BLaER1 treated with 17β-estradiol and CSF1 and Interleukin-3, amounts not matched to agents 10 nM and 100 nM (cell line): Measurements from ENCODE around the gene CCDC74B.
"Not testable (repeated sequence)": the region's sequence is repeated elsewhere in the genome, so short reads cannot be mapped to it uniquely, and the experiment has no call there.

ENCODE experiments used
- H3K27ac ChIP-seq, 11 experiments: shearing (Covaris generic); formaldehyde crosslinking; 2 replicates each; pipeline ENCODE4 v1.8.1; 2022
- H3K27me3 ChIP-seq, 11 experiments: shearing (Covaris generic); formaldehyde crosslinking; 2 replicates each; pipeline ENCODE4 v1.8.1; 2022
- H3K36me3 ChIP-seq, 11 experiments: shearing (Covaris generic); formaldehyde crosslinking; 2 replicates each; pipeline ENCODE4 v1.8.1; 2022
- H3K4me1 ChIP-seq, 10 experiments: shearing (Covaris generic); formaldehyde crosslinking; 2 replicates each; pipeline ENCODE4 v1.8.1; 2022
- H3K4me2 ChIP-seq, 11 experiments: shearing (Covaris generic); formaldehyde crosslinking; 2 replicates each; pipeline ENCODE4 v1.8.1; 2022
- H3K4me3 ChIP-seq, 10 experiments: shearing (Covaris generic); formaldehyde crosslinking; 2 replicates each; pipeline ENCODE4 v1.8.1; 2022
- H3K9ac ChIP-seq, 11 experiments: shearing (Covaris generic); formaldehyde crosslinking; 2 replicates each; pipeline ENCODE4 v1.8.1; 2022
- H3K9me3 ChIP-seq, 11 experiments: shearing (Covaris generic); formaldehyde crosslinking; replicated peaks in 1 of 11; 2 replicates each; pipeline ENCODE4 v1.8.1; 2022
- H4K20me1 ChIP-seq, 11 experiments: shearing (Covaris generic); formaldehyde crosslinking; 2 replicates each; pipeline ENCODE4 v1.8.1; 2022
- Cebpa-rat ChIP-seq, 11 experiments: shearing (Covaris generic); IDR thresholded peaks; 2 replicates each; pipeline ENCODE4 v1.8.1; 2022

Gene CCDC74B

GRCh38 chr2:130139331-130140280 is 5.3 kb downstream of the CCDC74B start:
- not testable (repeated sequence) for H3K27ac ChIP-seq, H3K4me2 ChIP-seq, H3K9me3 ChIP-seq, H4K20me1 ChIP-seq, H3K36me3 ChIP-seq, H3K4me3 ChIP-seq, H3K9ac ChIP-seq
- H3K4me1 ChIP-seq = peaks cover 0 to 25% (median 15%) of the 10 kb centered on the region in 10 experiments; a peak in 14 of 20 replicates
- H3K27me3 ChIP-seq = peaks cover 13 to 21% (median 16%) of the 10 kb centered on the region in 11 experiments

- H3K4me3 ChIP-seq, H3K27ac ChIP-seq, H3K9ac ChIP-seq, H3K4me2 ChIP-seq, H3K9me3 ChIP-seq, H4K20me1 ChIP-seq, H3K36me3 ChIP-seq: not testable (repeated sequence)
- Histone ChIP-seq H3K4me1 (peaks cover 0 to 27% (median 17%) of the 10 kb centered on the region in 10 experiments; a peak in 14 of 20 replicates), H3K27me3 (peaks cover 7 to 14% (median 10%) of the 10 kb centered on the region in 11 experiments)
These were observed 6.1 kb downstream of the CCDC74B start for GRCh38 chr2:130138841-130139251.

- H3K27ac ChIP-seq, H3K9ac ChIP-seq, H3K36me3 ChIP-seq, H3K4me2 ChIP-seq, H4K20me1 ChIP-seq, H3K9me3 ChIP-seq, H3K4me3 ChIP-seq: not testable (repeated sequence)
- Histone ChIP-seq H3K4me1 (peaks cover 0 to 23% (median 14%) of the 10 kb centered on the region in 10 experiments; a peak in 14 of 20 replicates), H3K27me3 (peaks cover 4 to 10% (median 6%) of the 10 kb centered on the region in 11 experiments)
These were observed 6.6 kb downstream of the CCDC74B start for GRCh38 chr2:130138326-130138725.

GRCh38 chr2:130137118-130137517 is 7.8 kb downstream of the CCDC74B start:
- not testable (repeated sequence) for H3K36me3 ChIP-seq, H4K20me1 ChIP-seq, H3K27me3 ChIP-seq, H3K9me3 ChIP-seq, H3K4me3 ChIP-seq, H3K27ac ChIP-seq, H3K4me2 ChIP-seq, H3K9ac ChIP-seq
- H3K4me1 ChIP-seq = peaks cover 0 to 17% (median 11%) of the 10 kb centered on the region in 10 experiments; a peak in 9 of 20 replicates

- H3K4me3 ChIP-seq, H3K27me3 ChIP-seq, H3K27ac ChIP-seq, H3K4me2 ChIP-seq, H3K9ac ChIP-seq, H4K20me1 ChIP-seq, H3K36me3 ChIP-seq, H3K9me3 ChIP-seq: not testable (repeated sequence)
- H3K4me1 ChIP-seq = peaks cover 0 to 17% (median 11%) of the 10 kb centered on the region in 10 experiments; a peak in 9 of 20 replicates
These were observed 8.4 kb downstream of the CCDC74B start for GRCh38 chr2:130136546-130136945.

GRCh38 chr2:130135692-130136541 is 9.0 kb downstream of the CCDC74B start:
- Histone ChIP-seq H4K20me1 (no peaks in the 10 kb centered on the region), H3K9me3 (no peaks in the 10 kb centered on the region), H3K4me2 (peak overlapping the region in 4 of 11 experiments; percentile 5 to 12 (median 6); a peak in 4 of 22 replicates), H3K4me1 (peaks cover 0 to 17% (median 11%) of the 10 kb centered on the region in 10 experiments; a peak in 9 of 20 replicates), H3K27ac (no peak overlapping the region), H3K9ac (no peak overlapping the region), H3K36me3 (no peaks in the 10 kb centered on the region), H3K4me3 (no peak overlapping the region), H3K27me3 (no peaks in the 10 kb centered on the region)
- TF ChIP-seq Cebpa-rat (IDR thresholded peaks at IDR 0.05) = no peak

GRCh38 chr2:130129120-130129829 is 15.6 kb downstream of the CCDC74B start, which contains the start of gene POTEF:
POTEF (minus strand) TSS chr2:130129222; CDS start chr2:130120515, 8,707 bp downstream.
- not testable (repeated sequence) for H3K4me1 ChIP-seq, H4K20me1 ChIP-seq, H3K4me2 ChIP-seq, H3K36me3 ChIP-seq, H3K9ac ChIP-seq, H3K27ac ChIP-seq, H3K27me3 ChIP-seq, H3K9me3 ChIP-seq, H3K4me3 ChIP-seq

- H3K9me3 ChIP-seq, H3K4me2 ChIP-seq, H3K9ac ChIP-seq, H3K36me3 ChIP-seq, H3K4me3 ChIP-seq, H4K20me1 ChIP-seq, H3K27me3 ChIP-seq, H3K4me1 ChIP-seq, H3K27ac ChIP-seq: not testable (repeated sequence)
These were observed 16.4 kb downstream of the CCDC74B start for GRCh38 chr2:130128464-130128863.

GRCh38 chr2:130127726-130128125 is 17.2 kb downstream of the CCDC74B start:
- H3K4me3 ChIP-seq, H3K4me1 ChIP-seq, H4K20me1 ChIP-seq, H3K27me3 ChIP-seq, H3K4me2 ChIP-seq, H3K36me3 ChIP-seq, H3K9ac ChIP-seq, H3K9me3 ChIP-seq, H3K27ac ChIP-seq: not testable (repeated sequence)

GRCh38 chr2:130120924-130121323 is 24.0 kb downstream of the CCDC74B start:
- not testable (repeated sequence) for H3K4me3 ChIP-seq, H3K4me2 ChIP-seq, H3K9ac ChIP-seq, H3K27ac ChIP-seq, H3K9me3 ChIP-seq, H3K27me3 ChIP-seq, H3K4me1 ChIP-seq, H3K36me3 ChIP-seq, H4K20me1 ChIP-seq

- H3K27ac ChIP-seq, H4K20me1 ChIP-seq, H3K4me3 ChIP-seq, H3K27me3 ChIP-seq, H3K36me3 ChIP-seq, H3K4me1 ChIP-seq, H3K9me3 ChIP-seq, H3K4me2 ChIP-seq, H3K9ac ChIP-seq: not testable (repeated sequence)
These were observed 42.1 kb downstream of the CCDC74B start for GRCh38 chr2:130102597-130103363.
